Gastroesophageal sphincter (tissue), 4 donors: Measurements from ENCODE around the gene CAPN12. TPM values are rescaled to one million over a fixed set of nuclear protein-coding genes. Genes with fewer than 3 reads are reported as not detected.

Source experiments
- ATAC-seq: fragments of 150-250 bp; one replicate; pipeline ENCODE4 v1.9.1; 2016; ENCODE audit warnings: mild to moderate bottlenecking, moderate library complexity
- H3K27ac ChIP-seq, 4 donors: fragments of 200-600 bp; sonication (generic) in 3 of 4; 1 replicate in 3 of 4; 2 replicates in 1 of 4; pipeline ENCODE4 v1.5.1; 2016 to 2019
- H3K27me3 ChIP-seq: fragments of 200-600 bp; sonication (generic); one replicate; pipeline ENCODE4 v1.5.1; 2019
- H3K36me3 ChIP-seq, 2 donors: fragments of 200-600 bp; sonication (generic); one replicate each; pipeline ENCODE4 v1.5.1; 2019; ENCODE audit warnings: control low read depth in 1 of 2
- H3K4me1 ChIP-seq, 3 donors: fragments of 200-600 bp; sonication (generic); 1 replicate in 2 of 3; 2 replicates in 1 of 3; pipeline ENCODE4 v1.5.1; 2016 to 2019; ENCODE audit warnings: control low read depth in 2 of 3
- H3K4me3 ChIP-seq, 2 donors: fragments of 200-600 bp; sonication (generic); one replicate each; pipeline ENCODE4 v1.5.1; 2019; ENCODE audit warnings: mild to moderate bottlenecking in 1 of 2, moderate library complexity in 1 of 2
- H3K9me3 ChIP-seq, 3 donors: fragments of 200-600 bp; sonication (generic); one replicate each; pipeline ENCODE4 v1.5.1; 2017 to 2019; ENCODE audit warnings: control low read depth in 2 of 3
- CTCF ChIP-seq, 4 experiments: fragments of 200-600 bp in 2 of 4; fragments of 450-650 bp in 2 of 4; sonication (generic) in 1 of 4; IDR thresholded peaks; one replicate each; pipeline ENCODE4 v1.5.1; 2017 to 2019; ENCODE audit warnings: antibody characterized with exemption in 4 of 4, mild to moderate bottlenecking in 2 of 4, moderate library complexity in 2 of 4
- EP300 ChIP-seq: sonication (generic); formaldehyde crosslinking; IDR thresholded peaks from one replicate; pipeline ENCODE4 v1.6.1; 2017; ENCODE audit warnings: antibody characterized with exemption, mild to moderate bottlenecking
- POLR2A ChIP-seq, 2 donors: fragments of 450-650 bp; IDR thresholded peaks; one replicate each; pipeline ENCODE4 v1.6.1; 2017; ENCODE audit warnings: antibody characterized with exemption in 2 of 2, mild to moderate bottlenecking in 2 of 2, moderate library complexity in 1 of 2
- POLR2AphosphoS5 ChIP-seq: sonication (generic); formaldehyde crosslinking; IDR thresholded peaks from one replicate; pipeline ENCODE4 v1.6.1; 2017; ENCODE audit warnings: antibody characterized with exemption
- WGBS, 2 donors: methylation state at CpG; one replicate each; pipeline ENCODE4 v1.1.5; 2018; ENCODE audit warnings: low coverage in 1 of 2; 5-methylcytosine and 5-hydroxymethylcytosine counted together
- total RNA-seq, 4 donors: library from RNA; depleted of rRNA; stranded (reverse); fragments of >200 nt; gene quantifications; one replicate each; pipeline ENCODE4 v1.1.0, GENCODE V29; 2016

Gene CAPN12
- total RNA-seq, 4 donors from 2014 or later = 0.93 to 2.2 (median 1.1) TPM; not detected in 1

GRCh38 chr19:38781058-38781457 is 36.8 kb upstream of the CAPN12 start:
- Histone ChIP-seq H3K27me3 (peaks cover 24% of the 10 kb centered on the region), H3K36me3 (no peaks in the 10 kb centered on the region), H3K4me3 (no peak overlapping the region), H3K27ac (no peak overlapping the region), H3K4me1 (no peaks in the 10 kb centered on the region), H3K9me3 (no peaks in the 10 kb centered on the region)
- no peak for TF ChIP-seq CTCF (IDR thresholded peaks at IDR 0.05)
- TF ChIP-seq POLR2A (IDR thresholded peaks at IDR 0.05) = no peak
- no peak for TF ChIP-seq POLR2AphosphoS5
- TF ChIP-seq EP300 = no peak
- no peak for ATAC-seq
- WGBS, 2 donors = 70 to 82% methylated on average over 5 to 6 of the region's 7 CpGs

DNA sequence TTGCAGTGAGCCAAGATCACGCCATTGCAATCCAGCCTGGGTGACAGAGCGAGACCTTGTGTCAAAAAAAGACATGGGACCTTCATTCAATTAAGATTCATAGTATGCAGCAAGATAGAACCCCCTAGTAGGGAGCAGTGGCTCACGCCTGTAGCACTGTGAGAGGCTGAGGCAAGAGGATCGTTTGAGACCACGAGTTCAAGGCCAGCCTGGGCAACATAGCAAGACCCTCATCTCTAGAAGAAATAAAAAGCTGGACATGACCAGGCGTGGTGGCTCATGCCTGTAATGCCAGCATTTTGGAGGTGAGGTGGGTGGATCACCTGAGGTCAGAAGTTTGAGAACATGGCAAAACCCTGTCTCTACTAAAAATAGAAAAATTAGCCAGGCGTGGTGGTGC is 36.2 kb upstream of the CAPN12 start:
- H3K27ac ChIP-seq = no peak overlapping the region
- WGBS, 2 donors = 85 to 96% methylated on average over 4 to 5 of the region's 7 CpGs
- ATAC-seq = no peak

GRCh38 chr19:38778733-38779132 is 34.5 kb upstream of the CAPN12 start:
- H3K27ac ChIP-seq = no peak overlapping the region
- no peak overlapping the region for H3K4me3 ChIP-seq
- H3K36me3 ChIP-seq = no peaks in the 10 kb centered on the region
- TF ChIP-seq CTCF (IDR thresholded peaks at IDR 0.05) (no peak), POLR2AphosphoS5 (no peak), POLR2A (IDR thresholded peaks at IDR 0.05) (no peak), EP300 (no peak)
- H3K27me3 ChIP-seq = peaks cover 24% of the 10 kb centered on the region
- ATAC-seq = no peak
- H3K4me1 ChIP-seq = no peaks in the 10 kb centered on the region
- 27 to 85% methylated on average over 3 to 4 of the region's 7 CpGs for WGBS, 2 donors
- no peaks in the 10 kb centered on the region for H3K9me3 ChIP-seq

More for the DNA sequence above, 36.2 kb upstream of the CAPN12 start:
- TF ChIP-seq EP300 (no peak), CTCF (IDR thresholded peaks at IDR 0.05) (no peak), POLR2AphosphoS5 (no peak), POLR2A (IDR thresholded peaks at IDR 0.05) (no peak)
- Histone ChIP-seq H3K9me3 (no peaks in the 10 kb centered on the region), H3K4me1 (no peaks in the 10 kb centered on the region), H3K36me3 (no peaks in the 10 kb centered on the region), H3K4me3 (no peak overlapping the region), H3K27me3 (peaks cover 24% of the 10 kb centered on the region)

- Histone ChIP-seq H3K4me3 (no peak overlapping the region), H3K27me3 (peaks cover 7% of the 10 kb centered on the region), H3K36me3 (no peaks in the 10 kb centered on the region), H3K4me1 (peaks cover 0 to 7% (median 0%) of the 10 kb centered on the region in 3 donors), H3K27ac (no peak overlapping the region), H3K9me3 (no peaks in the 10 kb centered on the region)
- 86% methylated on average over 5 of the region's 13 CpGs; no CpG with 5 or more reads in 1 of the 2 donors for WGBS, 2 donors
- ATAC-seq = no peak
- TF ChIP-seq POLR2A (IDR thresholded peaks at IDR 0.05) = no peak
- TF ChIP-seq CTCF (IDR thresholded peaks at IDR 0.05) = no peak
- no peak for TF ChIP-seq EP300
- TF ChIP-seq POLR2AphosphoS5 = no peak
Observed at GRCh38 chr19:38774181-38774950, 30.1 kb upstream of the CAPN12 start.
